Prostate gland (tissue), 2 donors: ENCODE data around the gene KCNN1.
A peak's percentile ranks its signal among the peaks of the same experiment; 100 is the strongest.

Source experiments
- POLR2A ChIP-seq: fragments of 450-650 bp; IDR thresholded peaks from one replicate; pipeline ENCODE4 v1.6.1; 2016; ENCODE audit warnings: antibody characterized with exemption, mild to moderate bottlenecking
- POLR2AphosphoS5 ChIP-seq: sonication (generic); formaldehyde crosslinking; IDR thresholded peaks from one replicate; pipeline ENCODE4 v1.6.1; 2017; ENCODE audit warnings: antibody characterized with exemption
- TF ChIP-seq, protein P1 (sequence below), 4 experiments: fragments of 200-600 bp in 2 of 4; fragments of 450-650 bp in 2 of 4; sonication (generic) in 2 of 4; IDR thresholded peaks; 1 replicate in 3 of 4; 2 replicates in 1 of 4; pipeline ENCODE4 v1.5.1; 2016 to 2019; ENCODE audit warnings: antibody characterized with exemption in 4 of 4, mild to moderate bottlenecking in 2 of 4, moderate library complexity in 2 of 4

DNA sequence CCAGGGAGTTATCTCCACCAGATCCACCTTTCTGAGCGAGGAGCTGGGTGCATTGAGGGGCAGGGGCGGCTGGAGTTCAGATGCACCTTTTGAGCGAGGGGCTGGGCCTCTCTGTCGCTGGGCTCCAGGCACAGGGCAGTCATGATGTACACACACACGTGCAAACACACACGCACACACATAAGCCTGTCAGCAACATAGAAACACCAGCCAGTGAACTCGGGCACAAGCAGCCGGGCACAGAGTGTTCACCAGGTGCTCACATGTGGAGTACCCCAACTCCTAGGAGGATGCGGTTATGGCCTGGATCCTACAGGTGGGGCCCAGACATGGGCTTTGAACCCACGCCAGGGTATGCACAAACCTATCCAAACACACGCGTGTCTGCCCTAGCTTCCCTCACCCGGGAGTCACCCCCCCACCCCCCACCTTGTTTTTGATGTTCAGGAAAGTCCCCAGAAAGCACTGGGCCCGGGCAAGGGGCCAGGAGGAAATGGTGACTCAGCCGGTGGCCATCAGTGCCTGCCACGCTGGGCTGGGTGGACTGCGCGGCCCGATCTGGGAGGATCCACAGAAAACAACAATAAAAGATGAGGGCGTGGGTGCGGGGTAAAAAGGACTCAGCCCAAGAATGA, 54.3 kb downstream of the KCNN1 start:
- peak; percentile 78 for TF ChIP-seq POLR2AphosphoS5
- TF ChIP-seq, protein P1, sequence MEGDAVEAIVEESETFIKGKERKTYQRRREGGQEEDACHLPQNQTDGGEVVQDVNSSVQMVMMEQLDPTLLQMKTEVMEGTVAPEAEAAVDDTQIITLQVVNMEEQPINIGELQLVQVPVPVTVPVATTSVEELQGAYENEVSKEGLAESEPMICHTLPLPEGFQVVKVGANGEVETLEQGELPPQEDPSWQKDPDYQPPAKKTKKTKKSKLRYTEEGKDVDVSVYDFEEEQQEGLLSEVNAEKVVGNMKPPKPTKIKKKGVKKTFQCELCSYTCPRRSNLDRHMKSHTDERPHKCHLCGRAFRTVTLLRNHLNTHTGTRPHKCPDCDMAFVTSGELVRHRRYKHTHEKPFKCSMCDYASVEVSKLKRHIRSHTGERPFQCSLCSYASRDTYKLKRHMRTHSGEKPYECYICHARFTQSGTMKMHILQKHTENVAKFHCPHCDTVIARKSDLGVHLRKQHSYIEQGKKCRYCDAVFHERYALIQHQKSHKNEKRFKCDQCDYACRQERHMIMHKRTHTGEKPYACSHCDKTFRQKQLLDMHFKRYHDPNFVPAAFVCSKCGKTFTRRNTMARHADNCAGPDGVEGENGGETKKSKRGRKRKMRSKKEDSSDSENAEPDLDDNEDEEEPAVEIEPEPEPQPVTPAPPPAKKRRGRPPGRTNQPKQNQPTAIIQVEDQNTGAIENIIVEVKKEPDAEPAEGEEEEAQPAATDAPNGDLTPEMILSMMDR (IDR thresholded peaks at IDR 0.05): no peak
- TF ChIP-seq POLR2A: no peak
